A549 (cell line): Measurements from ENCODE around the gene LRRC7. TPM values are rescaled to one million over a fixed set of nuclear protein-coding genes. Genes with fewer than 3 reads are reported as not detected.

Experiments
- ATAC-seq, 2 experiments: fragments of 200-7000 bp in 1 of 2; fragments of >200 bp in 1 of 2; cut with Nextera tagmentation in 1 of 2; cut with Tn5 transposase in 1 of 2; 3 replicates each; pipeline versions ENCODE4 v1.8.0 to v1.9.1; 2018 to 2020; ENCODE audit warnings: mild to moderate bottlenecking in 1 of 2, moderate library complexity in 1 of 2
- CTCF ChIA-PET: fragments of 300-600 bp; sonication (Branson Sonifier 250); formaldehyde crosslinking; extraction: SDS; loops from one replicate; lab custom pipeline; 2021; ENCODE audit warnings: antibody characterized with exemption, inconsistent platforms; lab: Yijun Ruan, JAX
- POLR2A ChIA-PET: fragments of 350-600 bp; formaldehyde crosslinking; extraction: SDS; loops from one replicate; lab custom pipeline; 2021; ENCODE audit warnings: antibody characterized with exemption, inconsistent platforms; lab: Yijun Ruan, JAX
- DNase-seq, 2 experiments: peaks; one replicate each; pipeline versions ENCODE4 v3.0.0 to v3.0.0-alpha.2; 2011 to 2016; ENCODE audit warnings: low read depth in 1 of 2, low spot score in 1 of 2
- FAIRE-seq: peaks from 2 replicates; lab custom pipeline; 2011; peaks lifted over from hg19 to GRCh38; lab: Jason Lieb, UNC
- H3K27ac ChIP-seq, 2 experiments: fragments of >200 bp; sonication (Bioruptor Twin); formaldehyde crosslinking; 3 replicates each; pipeline ENCODE4 v1.5.1; 2016 to 2017
- H3K4me1 ChIP-seq: fragments of >200 bp; sonication (Bioruptor Twin); formaldehyde crosslinking; 3 replicates; pipeline ENCODE4 v1.6.1; 2016
- H3K4me2 ChIP-seq: fragments of >200 bp; sonication (Bioruptor Twin); formaldehyde crosslinking; 3 replicates; pipeline ENCODE4 v1.6.1; 2016
- H3K4me3 ChIP-seq: fragments of >200 bp; sonication (Bioruptor Twin); formaldehyde crosslinking; 3 replicates; pipeline ENCODE4 v1.5.1; 2016
- H3K9me3 ChIP-seq: fragments of >200 bp; sonication (Bioruptor Twin); formaldehyde crosslinking; 3 replicates; pipeline ENCODE4 v1.6.1; 2016
- BCL3 ChIP-seq: fragments of >200 bp; sonication (Bioruptor Twin); formaldehyde crosslinking; IDR thresholded peaks from 3 replicates; pipeline ENCODE4 v1.6.1; 2016
- CHD4 ChIP-seq: fragments of 200-600 bp; sonication (generic); IDR thresholded peaks from 2 replicates; pipeline ENCODE4 v1.6.1; 2016; ENCODE audit warnings: antibody characterized with exemption, mild to moderate bottlenecking, borderline replicate concordance
- EHF ChIP-seq: fragments of 250-450 bp; sonication (Bioruptor Pico); IDR thresholded peaks from 2 replicates; pipeline ENCODE4 v1.5.0; 2020; ENCODE audit warnings: mild to moderate bottlenecking
- EHMT2 ChIP-seq: fragments of 200-600 bp; sonication (generic); IDR thresholded peaks from 2 replicates; pipeline ENCODE4 v1.6.1; 2016; ENCODE audit warnings: antibody characterized with exemption, low read depth, mild to moderate bottlenecking, moderate library complexity
- FOSL2 ChIP-seq, 2 experiments: fragments of 450-650 bp in 1 of 2; fragments of >200 bp in 1 of 2; sonication (Bioruptor Twin) in 1 of 2; formaldehyde crosslinking; IDR thresholded peaks; 2 replicates each; pipeline versions ENCODE4 v1.5.0 to v1.6.1; 2016 to 2020; ENCODE audit warnings: mild to moderate bottlenecking in 1 of 2, moderate library complexity in 1 of 2
- HMGXB4 ChIP-seq: fragments of 250-450 bp; sonication (Bioruptor Pico); IDR thresholded peaks from 2 replicates; pipeline ENCODE4 v1.5.0; 2021; ENCODE audit warnings: mild to moderate bottlenecking, moderate library complexity, borderline replicate concordance
- JUNB ChIP-seq: fragments of >200 bp; sonication (Bioruptor Twin); formaldehyde crosslinking; IDR thresholded peaks from 2 replicates; pipeline ENCODE4 v1.6.1; 2016
- KDM5A ChIP-seq: fragments of 200-600 bp; sonication (generic); IDR thresholded peaks from 2 replicates; pipeline ENCODE4 v1.6.1; 2016; ENCODE audit warnings: antibody characterized with exemption, mild to moderate bottlenecking
- MAX ChIP-seq: IDR thresholded peaks from 2 replicates; pipeline ENCODE4 v1.6.1; 2012
- NPAS2 ChIP-seq: fragments of 250-450 bp; sonication (Bioruptor Pico); IDR thresholded peaks from 2 replicates; pipeline ENCODE4 v1.8.0; 2022; ENCODE audit warnings: mild to moderate bottlenecking, moderate library complexity, borderline replicate concordance
- NR3C1 ChIP-seq: fragments of >200 bp; sonication (Bioruptor Twin); formaldehyde crosslinking; IDR thresholded peaks from 3 replicates; pipeline ENCODE4 v1.6.1; 2017
- POLR2AphosphoS2 ChIP-seq: conservative IDR thresholded peaks from 2 replicates; pipeline ENCODE4 v1.6.1; 2012; ENCODE audit warnings: low read length, improper control_type of control experiment, inconsistent platforms
- RCOR1 ChIP-seq: fragments of 150-350 bp; IDR thresholded peaks from 2 replicates; pipeline ENCODE4 v1.6.1; 2014; ENCODE audit warnings: antibody characterized with exemption, low read length, low read depth
- REST ChIP-seq: fragments of 200-600 bp; sonication (generic); IDR thresholded peaks from 2 replicates; pipeline ENCODE4 v1.6.1; 2016; ENCODE audit warnings: antibody characterized with exemption, mild to moderate bottlenecking, moderate library complexity
- RFX5 ChIP-seq: fragments of 450-650 bp; IDR thresholded peaks from 2 replicates; pipeline ENCODE4 v1.7.1; 2014; ENCODE audit warnings: antibody characterized with exemption, mild to moderate bottlenecking, moderate library complexity
- RNF2 ChIP-seq: fragments of 200-600 bp; sonication (generic); IDR thresholded peaks from 2 replicates; pipeline ENCODE4 v1.6.1; 2016; ENCODE audit warnings: low read depth, mild to moderate bottlenecking, antibody characterized with exemption, moderate library complexity, borderline replicate concordance
- SREBF2 ChIP-seq: fragments of 450-650 bp; IDR thresholded peaks from 2 replicates; pipeline ENCODE4 v1.6.1; 2014; ENCODE audit warnings: mild to moderate bottlenecking, moderate library complexity
- TP53 ChIP-seq: fragments of 250-450 bp; sonication (Bioruptor Pico); IDR thresholded peaks from 2 replicates; pipeline ENCODE4 v1.5.0; 2021; ENCODE audit warnings: mild to moderate bottlenecking, moderate library complexity
- USF2 ChIP-seq: fragments of 450-650 bp; IDR thresholded peaks from 2 replicates; pipeline ENCODE4 v1.6.1; 2014; ENCODE audit warnings: antibody characterized with exemption
- ZFP36 ChIP-seq: fragments of 450-650 bp; IDR thresholded peaks from 2 replicates; pipeline ENCODE4 v1.6.1; 2014; ENCODE audit warnings: borderline replicate concordance; ENCODE audit not compliant: partially characterized antibody
- ZNF302 ChIP-seq: fragments of 250-450 bp; sonication (Bioruptor Pico); IDR thresholded peaks from 2 replicates; pipeline ENCODE4 v1.9.0; 2021; ENCODE audit warnings: inconsistent platforms, mild to moderate bottlenecking, moderate library complexity
- ZSCAN20 ChIP-seq: fragments of 250-450 bp; sonication (Bioruptor Pico); IDR thresholded peaks from 2 replicates; pipeline ENCODE4 v1.8.0; 2022; ENCODE audit warnings: mild to moderate bottlenecking, moderate library complexity
- WGBS: methylation state at CpG from one replicate; pipeline ENCODE4 v1.1.6; 2017; ENCODE audit errors: missing lambda C conversion rate; 5-methylcytosine and 5-hydroxymethylcytosine counted together
- polyA plus RNA-seq, 4 experiments: library from polyadenylated mRNA; depleted of rRNA in 3 of 4; stranded (reverse); fragments of >200 nt; fragmentation: RNase III in 1 of 4; extraction: RNeasy Plus Mini Kit Qiagen cat#74134 plus additional on column Dnase treatment in 1 of 4; gene quantifications; 2 replicates in 3 of 4; 3 replicates in 1 of 4; pipeline ENCODE4 v1.2.3, GENCODE V29; 2011 to 2017

The LRRC7 gene
- polyA plus RNA-seq, 2 of the 4 experiments (the other 2 are of a cell fraction), result not detected

- TF ChIP-seq EHMT2 (no peak), FOSL2 (IDR thresholded peaks at IDR 0.05) (no peak), FOSL2 (CRISPR knock-in tag; IDR thresholded peaks at IDR 0.05) (no peak), USF2 (no peak)
Observed at GRCh38 chr1:69836971-69837636, 269.4 kb downstream of the LRRC7 start (continued).

- no peak for DNase-seq
- no peaks in the 10 kb centered on the region for H3K4me1 ChIP-seq
- TF ChIP-seq ZNF302 (CRISPR knock-in tag) (no peak), TP53 (CRISPR knock-in tag) (no peak), BCL3 (no peak), RCOR1 (no peak), JUNB (no peak), CHD4 (no peak), RFX5 (no peak), REST (no peak), SREBF2 (no peak), NR3C1 (no peak), RNF2 (no peak), EHMT2 (no peak), ZSCAN20 (CRISPR knock-in tag) (no peak)
- TF ChIP-seq, all 56 proteins: peak for 0
- ChIA-PET CTCF (no interaction called here), POLR2A (no interaction called here)
- Histone ChIP-seq H3K4me3 (no peak overlapping the region), H3K4me2 (no peak overlapping the region), H3K9me3 (no peaks in the 10 kb centered on the region), H3K27ac (no peak overlapping the region)
- ATAC-seq, result no peak
- FAIRE-seq, result no peak
- whole genome bisulfite sequencing, result 4% methylated on average over 1 of the region's 1 CpG
Observed at GRCh38 chr1:69842326-69842725, 274.6 kb downstream of the LRRC7 start.

GRCh38 chr1:69845655-69846054 is 277.9 kb downstream of the LRRC7 start:
- ChIA-PET CTCF (no interaction called here), POLR2A (no interaction called here)
- no peak overlapping the region for H3K27ac ChIP-seq
- no peak for FAIRE-seq
- no peak overlapping the region for H3K4me3 ChIP-seq
- no peaks in the 10 kb centered on the region for H3K9me3 ChIP-seq
- no peak for ATAC-seq
- no peak overlapping the region for H3K4me2 ChIP-seq
- TF ChIP-seq ZFP36 (no peak), HMGXB4 (CRISPR knock-in tag) (no peak), EHF (CRISPR knock-in tag) (no peak), EHMT2 (no peak), POLR2AphosphoS2 (no peak), NPAS2 (CRISPR knock-in tag) (no peak), NR3C1 (no peak), KDM5A (no peak), MAX (no peak)
- no peak for DNase-seq
- no peaks in the 10 kb centered on the region for H3K4me1 ChIP-seq
- 52% methylated on average over 1 of the region's 1 CpG for WGBS
